Suprapubic skin (tissue), 3 donors: ENCODE results near the gene ITPA.

Source experiments
- POLR2AphosphoS5 ChIP-seq, 3 donors: sonication (generic); formaldehyde crosslinking; IDR thresholded peaks; one replicate each; pipeline ENCODE4 v1.6.1; 2017; ENCODE audit warnings: antibody characterized with exemption in 3 of 3
- TF ChIP-seq, protein P1 (sequence below), 2 donors: fragments of 200-600 bp in 1 of 2; fragments of 450-650 bp in 1 of 2; sonication (generic) in 1 of 2; IDR thresholded peaks; one replicate each; pipeline ENCODE4 v1.5.1; 2016 to 2019; ENCODE audit warnings: antibody characterized with exemption in 2 of 2, mild to moderate bottlenecking in 1 of 2, moderate library complexity in 1 of 2

DNA sequence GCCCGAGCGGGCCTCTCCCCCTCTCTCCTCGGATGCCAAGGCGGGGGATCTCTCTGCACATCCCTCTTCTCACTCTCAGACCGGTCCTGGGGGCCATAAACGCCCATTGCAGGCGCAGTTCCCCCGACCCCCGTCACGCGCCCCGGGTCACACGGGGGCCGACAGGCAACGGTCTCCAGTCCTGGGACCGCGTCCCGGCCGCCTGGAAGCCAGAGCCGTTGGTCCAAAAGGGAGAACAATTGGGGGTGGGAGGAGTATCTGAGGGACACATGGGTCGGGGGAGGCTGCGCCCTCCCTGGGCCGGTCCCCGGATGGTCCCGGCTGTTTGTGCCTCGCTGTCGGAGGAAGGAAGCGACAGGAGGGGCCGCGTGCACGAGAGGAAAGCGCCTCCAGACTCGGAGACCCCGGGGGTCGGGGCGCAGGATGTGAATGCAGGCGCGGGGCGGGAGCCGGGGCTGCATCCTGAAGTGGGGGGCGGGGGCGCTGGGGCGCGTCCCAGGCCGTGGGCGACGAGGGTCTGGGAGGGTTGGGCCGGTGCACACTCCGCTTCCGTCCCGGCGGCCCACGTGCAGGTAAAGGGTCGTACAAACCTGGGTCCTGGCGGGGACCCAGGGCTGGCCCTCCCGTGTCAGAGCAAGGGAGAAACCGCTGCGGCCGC lies 28.8 kb downstream of the ITPA start:
- TF ChIP-seq, protein P1, sequence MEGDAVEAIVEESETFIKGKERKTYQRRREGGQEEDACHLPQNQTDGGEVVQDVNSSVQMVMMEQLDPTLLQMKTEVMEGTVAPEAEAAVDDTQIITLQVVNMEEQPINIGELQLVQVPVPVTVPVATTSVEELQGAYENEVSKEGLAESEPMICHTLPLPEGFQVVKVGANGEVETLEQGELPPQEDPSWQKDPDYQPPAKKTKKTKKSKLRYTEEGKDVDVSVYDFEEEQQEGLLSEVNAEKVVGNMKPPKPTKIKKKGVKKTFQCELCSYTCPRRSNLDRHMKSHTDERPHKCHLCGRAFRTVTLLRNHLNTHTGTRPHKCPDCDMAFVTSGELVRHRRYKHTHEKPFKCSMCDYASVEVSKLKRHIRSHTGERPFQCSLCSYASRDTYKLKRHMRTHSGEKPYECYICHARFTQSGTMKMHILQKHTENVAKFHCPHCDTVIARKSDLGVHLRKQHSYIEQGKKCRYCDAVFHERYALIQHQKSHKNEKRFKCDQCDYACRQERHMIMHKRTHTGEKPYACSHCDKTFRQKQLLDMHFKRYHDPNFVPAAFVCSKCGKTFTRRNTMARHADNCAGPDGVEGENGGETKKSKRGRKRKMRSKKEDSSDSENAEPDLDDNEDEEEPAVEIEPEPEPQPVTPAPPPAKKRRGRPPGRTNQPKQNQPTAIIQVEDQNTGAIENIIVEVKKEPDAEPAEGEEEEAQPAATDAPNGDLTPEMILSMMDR (IDR thresholded peaks at IDR 0.05) = no peak
- TF ChIP-seq POLR2AphosphoS5 (IDR thresholded peaks at IDR 0.05) = no peak
